SK-N-MC (cell line): ENCODE data around the gene UBR3.

ENCODE experiments used
- EZH2 ChIP-seq: fragments of 200-600 bp; sonication (generic); IDR thresholded peaks from one replicate; pipeline ENCODE4 v1.6.1; 2017; ENCODE audit warnings: antibody characterized with exemption
- POLR2AphosphoS5 ChIP-seq: IDR thresholded peaks from 2 replicates; pipeline ENCODE4 v1.6.1; 2012; ENCODE audit warnings: mild to moderate bottlenecking, low read depth, low read length, borderline replicate concordance

DNA sequence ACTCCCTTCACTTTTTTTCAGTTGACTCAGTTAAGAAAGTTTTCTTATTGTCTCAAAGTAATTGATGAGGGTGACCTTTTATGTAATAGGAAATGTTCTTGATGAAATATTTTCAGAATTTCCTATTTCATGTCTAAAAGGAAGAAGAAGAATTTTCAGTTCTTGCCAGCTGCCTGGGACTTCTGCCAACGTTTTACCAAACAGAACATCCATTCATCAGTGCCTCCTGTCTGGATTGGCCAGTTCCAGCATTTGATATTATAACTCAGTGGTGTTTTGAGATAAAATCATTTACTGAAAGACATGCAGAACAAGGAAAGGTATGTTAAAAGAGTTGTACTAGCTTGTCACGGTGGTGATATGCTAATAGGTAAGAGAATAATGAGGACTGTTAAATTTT is 246.0 kb downstream of the UBR3 start:
- TF ChIP-seq EZH2 (no peak), POLR2AphosphoS5 (no peak)
